Neural cell (in vitro differentiated cells): ENCODE data around the gene LRRC8E. TPM values are rescaled to one million over a fixed set of nuclear protein-coding genes. Genes with fewer than 3 reads are reported as not detected.

Experiments used
- H2AFZ ChIP-seq: fragments of 200-600, 300-800 bp; sonication (generic), shearing (Covaris generic); 2 replicates; pipeline ENCODE4 v1.6.0; 2014; ENCODE audit warnings: low read depth, mild to moderate bottlenecking, antibody characterized with exemption, low read length, moderate library complexity
- H3F3A ChIP-seq: fragments of 200-600 bp; shearing (Covaris generic); 2 replicates; pipeline ENCODE4 v1.6.1; 2016; ENCODE audit warnings: mild to moderate bottlenecking, moderate library complexity, mixed read lengths, antibody characterized with exemption, low read length; ENCODE audit not compliant: insufficient read depth, poor library complexity, severe bottlenecking
- H3K27ac ChIP-seq: fragments of 200-600, 300-800 bp; sonication (generic), shearing (Covaris generic); 2 replicates; pipeline ENCODE4 v1.5.1; 2014; ENCODE audit warnings: mild to moderate bottlenecking, low read length, moderate library complexity
- H3K27me3 ChIP-seq: fragments of 300-800, 200-600 bp; sonication (generic), shearing (Covaris generic); 2 replicates; pipeline ENCODE4 v1.6.0; 2014; ENCODE audit warnings: mild to moderate bottlenecking, low read depth, low read length, moderate library complexity; ENCODE audit not compliant: insufficient read depth
- H3K36me3 ChIP-seq: fragments of 300-800, 200-600 bp; sonication (generic), shearing (Covaris generic); 2 replicates; pipeline ENCODE4 v1.5.1; 2014; ENCODE audit warnings: mild to moderate bottlenecking, antibody characterized with exemption, low read length, moderate library complexity; ENCODE audit not compliant: insufficient read depth
- H3K4me2 ChIP-seq: fragments of 300-800, 200-600 bp; sonication (generic), shearing (Covaris generic); 2 replicates; pipeline ENCODE4 v1.6.0; 2014; ENCODE audit warnings: mild to moderate bottlenecking, low read length
- H3K4me3 ChIP-seq: fragments of 300-800, 200-600 bp; sonication (generic), shearing (Covaris generic); 2 replicates; pipeline ENCODE4 v1.5.1; 2014; ENCODE audit warnings: mild to moderate bottlenecking, low read length, moderate library complexity
- H3K79me2 ChIP-seq: fragments of 200-600 bp; shearing (Covaris generic); replicated peaks from 2 replicates; pipeline ENCODE4 v1.6.0; 2014; ENCODE audit warnings: mild to moderate bottlenecking, low read length, moderate library complexity; ENCODE audit not compliant: insufficient read depth
- H3K9ac ChIP-seq: fragments of 300-800, 200-600 bp; sonication (generic), shearing (Covaris generic); 2 replicates; pipeline ENCODE4 v1.6.1; 2016; ENCODE audit warnings: mild to moderate bottlenecking, low read length, mixed read lengths
- H3K9me2 ChIP-seq: fragments of 200-600 bp; shearing (Covaris generic); 2 replicates; pipeline ENCODE4 v1.6.1; 2016; ENCODE audit warnings: mild to moderate bottlenecking, low read length, mixed read lengths; ENCODE audit not compliant: insufficient read depth
- H3K9me3 ChIP-seq: fragments of 200-600, 300-800 bp; sonication (generic), shearing (Covaris generic); 2 replicates; pipeline ENCODE4 v1.6.1; 2016; ENCODE audit warnings: mild to moderate bottlenecking, mixed run types, low read length, moderate library complexity, mixed read lengths
- H4K20me1 ChIP-seq: fragments of 200-600 bp; shearing (Covaris generic); 2 replicates; pipeline ENCODE4 v1.6.1; 2016; ENCODE audit warnings: mild to moderate bottlenecking, mixed run types; ENCODE audit not compliant: insufficient read depth
- EP300 ChIP-seq: fragments of 450-650 bp; conservative IDR thresholded peaks from 2 replicates; pipeline ENCODE4 v1.6.1; 2014; ENCODE audit warnings: antibody characterized with exemption, mild to moderate bottlenecking, moderate library complexity; ENCODE audit not compliant: poor library complexity, severe bottlenecking
- EZH2 ChIP-seq: fragments of 200-600, 300-800 bp; shearing (Covaris generic), sonication (generic); IDR thresholded peaks from 2 replicates; pipeline ENCODE4 v1.6.1; 2014; ENCODE audit warnings: antibody characterized with exemption, low read length, borderline replicate concordance, mild to moderate bottlenecking; ENCODE audit not compliant: insufficient read depth, poor library complexity, severe bottlenecking
- MXI1 ChIP-seq: fragments of 450-650 bp; conservative IDR thresholded peaks from 2 replicates; pipeline ENCODE4 v1.6.1; 2014; ENCODE audit warnings: antibody characterized with exemption, mild to moderate bottlenecking; ENCODE audit not compliant: poor library complexity, severe bottlenecking
- POLR2AphosphoS5 ChIP-seq: IDR thresholded peaks from 2 replicates; pipeline ENCODE4 v1.6.1; 2012
- RAD21 ChIP-seq: fragments of 450-650 bp; conservative IDR thresholded peaks from 2 replicates; pipeline ENCODE4 v1.6.1; 2014; ENCODE audit warnings: antibody characterized with exemption, mild to moderate bottlenecking, moderate library complexity
- REST ChIP-seq: IDR thresholded peaks from 2 replicates; pipeline ENCODE4 v1.6.1; 2012; ENCODE audit warnings: borderline replicate concordance
- SMC3 ChIP-seq: fragments of 450-650 bp; conservative IDR thresholded peaks from 2 replicates; pipeline ENCODE4 v1.6.1; 2014; ENCODE audit warnings: antibody characterized with exemption, mild to moderate bottlenecking, moderate library complexity; ENCODE audit not compliant: poor library complexity
- TAF1 ChIP-seq: IDR thresholded peaks from 2 replicates; pipeline ENCODE4 v1.6.1; 2012; ENCODE audit warnings: low read depth
- polyA plus RNA-seq: library from polyadenylated mRNA; depleted of rRNA; stranded (reverse); fragments of >200 nt; gene quantifications from 2 replicates; pipeline ENCODE4 v1.2.3, GENCODE V29; 2014
- TF ChIP-seq, protein P1 (sequence below): fragments of 450-650 bp; IDR thresholded peaks from 2 replicates; pipeline ENCODE4 v1.5.1; 2014; ENCODE audit warnings: antibody characterized with exemption, mild to moderate bottlenecking, moderate library complexity; ENCODE audit not compliant: poor library complexity, severe bottlenecking

The LRRC8E gene
- polyA plus RNA-seq, 1 donor from 2014 or later, result not detected

DNA sequence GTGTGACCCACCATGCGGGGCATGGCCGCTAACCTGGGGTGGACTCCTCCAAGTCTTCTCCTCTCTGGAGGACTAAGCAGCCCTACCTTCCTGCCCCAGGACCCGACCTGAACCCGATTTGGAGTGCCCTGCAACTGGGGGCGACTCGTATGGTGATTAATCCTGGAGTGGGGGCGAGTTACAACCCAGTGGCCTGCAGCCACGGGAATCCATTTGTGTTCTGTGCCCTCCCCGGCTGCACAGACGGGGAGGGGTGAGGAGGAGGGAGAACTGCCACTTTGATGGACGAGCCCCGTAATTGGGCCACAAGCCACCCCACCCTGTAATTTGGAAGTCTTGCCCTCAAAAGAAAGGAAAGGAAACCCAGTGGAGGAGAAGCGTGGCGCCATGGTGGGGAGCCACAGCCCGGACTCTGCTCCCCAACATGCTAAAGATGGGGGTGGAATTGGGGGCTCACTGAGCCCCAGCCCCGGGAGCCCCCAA, 32.2 kb upstream of the LRRC8E start:
- Histone ChIP-seq H3K4me2 (no peak overlapping the region), H3K9me3 (no peaks in the 10 kb centered on the region), H3K27me3 (no peaks in the 10 kb centered on the region), H3K9me2 (no peaks in the 10 kb centered on the region), H3F3A (no peaks in the 10 kb centered on the region), H3K27ac (no peak overlapping the region), H2AFZ (no peak overlapping the region), H3K9ac (no peak overlapping the region), H4K20me1 (no peaks in the 10 kb centered on the region), H3K36me3 (no peaks in the 10 kb centered on the region), H3K79me2 (no peaks in the 10 kb centered on the region), H3K4me3 (no peak overlapping the region)
- TF ChIP-seq SMC3 (no peak), EZH2 (no peak), POLR2AphosphoS5 (no peak), TAF1 (no peak), REST (no peak), EP300 (no peak), RAD21 (no peak), MXI1 (no peak)
- TF ChIP-seq, protein P1, sequence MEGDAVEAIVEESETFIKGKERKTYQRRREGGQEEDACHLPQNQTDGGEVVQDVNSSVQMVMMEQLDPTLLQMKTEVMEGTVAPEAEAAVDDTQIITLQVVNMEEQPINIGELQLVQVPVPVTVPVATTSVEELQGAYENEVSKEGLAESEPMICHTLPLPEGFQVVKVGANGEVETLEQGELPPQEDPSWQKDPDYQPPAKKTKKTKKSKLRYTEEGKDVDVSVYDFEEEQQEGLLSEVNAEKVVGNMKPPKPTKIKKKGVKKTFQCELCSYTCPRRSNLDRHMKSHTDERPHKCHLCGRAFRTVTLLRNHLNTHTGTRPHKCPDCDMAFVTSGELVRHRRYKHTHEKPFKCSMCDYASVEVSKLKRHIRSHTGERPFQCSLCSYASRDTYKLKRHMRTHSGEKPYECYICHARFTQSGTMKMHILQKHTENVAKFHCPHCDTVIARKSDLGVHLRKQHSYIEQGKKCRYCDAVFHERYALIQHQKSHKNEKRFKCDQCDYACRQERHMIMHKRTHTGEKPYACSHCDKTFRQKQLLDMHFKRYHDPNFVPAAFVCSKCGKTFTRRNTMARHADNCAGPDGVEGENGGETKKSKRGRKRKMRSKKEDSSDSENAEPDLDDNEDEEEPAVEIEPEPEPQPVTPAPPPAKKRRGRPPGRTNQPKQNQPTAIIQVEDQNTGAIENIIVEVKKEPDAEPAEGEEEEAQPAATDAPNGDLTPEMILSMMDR, result no peak

GRCh38 chr19:7856679-7857663, 31.3 kb upstream of the LRRC8E start:
- no peaks in the 10 kb centered on the region for H3K27me3 ChIP-seq
- no peak for TF ChIP-seq TAF1
- TF ChIP-seq RAD21, result no peak
- TF ChIP-seq SMC3, result no peak
- H3K4me3 ChIP-seq, result no peak overlapping the region

More at GRCh38 chr19:7856679-7857663, 31.3 kb upstream of the LRRC8E start:
- no peak overlapping the region for H3K27ac ChIP-seq
- no peak overlapping the region for H2AFZ ChIP-seq
- H4K20me1 ChIP-seq, result no peaks in the 10 kb centered on the region
- H3K9me3 ChIP-seq, result no peaks in the 10 kb centered on the region
- no peaks in the 10 kb centered on the region for H3K79me2 ChIP-seq
- no peaks in the 10 kb centered on the region for H3K36me3 ChIP-seq
- no peaks in the 10 kb centered on the region for H3F3A ChIP-seq
- H3K4me2 ChIP-seq, result no peak overlapping the region
- H3K9me2 ChIP-seq, result no peaks in the 10 kb centered on the region
- no peak overlapping the region for H3K9ac ChIP-seq
